ENCODE results near the gene CA11.

The CA11 gene

GRCh38 chr19:48628486-48629296 lies 17.3 kb downstream of the CA11 start:
- no peak for DNase-seq (ENCODE audit: low spot score)

GRCh38 chr19:48627865-48628314 lies 18.1 kb downstream of the CA11 start:
- DNase-seq (ENCODE audit: low spot score) = no peak

- no peak for DNase-seq (ENCODE audit: low spot score)
Observed at GRCh38 chr19:48627201-48627864, 18.7 kb downstream of the CA11 start.

GRCh38 chr19:48625891-48626327 lies 20.1 kb downstream of the CA11 start:
- DNase-seq (ENCODE audit: low spot score) = no peak

GRCh38 chr19:48624791-48625723 lies 20.9 kb downstream of the CA11 start:
- no peak for DNase-seq (ENCODE audit: low spot score)

GRCh38 chr19:48624067-48624594 lies 21.9 kb downstream of the CA11 start:
- DNase-seq (ENCODE audit: low spot score) = peak; percentile 97

- DNase-seq (ENCODE audit: low spot score) = no peak
Observed at GRCh38 chr19:48623556-48624066, 22.4 kb downstream of the CA11 start.

GRCh38 chr19:48619692-48620585 lies 26.0 kb downstream of the CA11 start:
- DNase-seq (ENCODE audit: low spot score) = no peak

GRCh38 chr19:48618916-48619691 lies 26.9 kb downstream of the CA11 start, which contains the start of the genes RPL18 and SPHK2:
RPL18 (minus strand) TSS chr19:48619178; CDS start chr19:48619143, 35 bp downstream.
SPHK2 (plus strand) TSS chr19:48619506; CDS start chr19:48620515, 1,009 bp downstream.
- DNase-seq (ENCODE audit: low spot score) = peak; percentile 98

GRCh38 chr19:48618278-48618915 lies 27.6 kb downstream of the CA11 start:
- no peak for DNase-seq (ENCODE audit: low spot score)

GRCh38 chr19:48617146-48617937 lies 28.6 kb downstream of the CA11 start:
- no peak for DNase-seq (ENCODE audit: low spot score)

GRCh38 chr19:48616491-48617056 lies 29.4 kb downstream of the CA11 start:
- DNase-seq (ENCODE audit: low spot score) = no peak

GRCh38 chr19:48616041-48616436 lies 29.9 kb downstream of the CA11 start:
- DNase-seq (ENCODE audit: low spot score) = no peak

- DNase-seq (ENCODE audit: low spot score) = no peak
Observed at GRCh38 chr19:48615231-48616040, 30.6 kb downstream of the CA11 start.

- no peak for DNase-seq (ENCODE audit: low spot score)
Observed at GRCh38 chr19:48614436-48615230, 31.4 kb downstream of the CA11 start, which contains the start of gene FAM83E. FAM83E (minus strand) TSS chr19:48615076; CDS start chr19:48613372, 1,704 bp downstream.

GRCh38 chr19:48613852-48614435 lies 32.0 kb downstream of the CA11 start:
- DNase-seq (ENCODE audit: low spot score) = no peak

Data from hematopoietic multipotent progenitor cell treated with erythropoietin and hydrocortisone succinate and interleukin-3 and kit ligand, for 17 days (in vitro differentiated cells).